PC-9 (cell line): ENCODE results near the gene ASGR2. TPM values are rescaled to one million over a fixed set of nuclear protein-coding genes. Genes with fewer than 3 reads are reported as not detected.

Source experiments
- BruUV-seq: library from RNA; stranded (reverse); fragments of 400-500 nt; replicated peaks from 2 replicates; lab custom pipeline; 2021; lab: Mats Ljungman, UMichigan
- CTCF ChIA-PET: fragments of 300-600 bp; sonication (Branson Sonifier 250); formaldehyde crosslinking; loops from one replicate; lab custom pipeline; 2022; ENCODE audit warnings: antibody characterized with exemption; lab: Charles Lee
- POLR2A ChIA-PET: fragments of 300-600 bp; sonication (Branson Sonifier 250); formaldehyde crosslinking; loops from one replicate; lab custom pipeline; 2022; ENCODE audit warnings: antibody characterized with exemption; ENCODE audit not compliant: unreplicated experiment; lab: Charles Lee
- DNase-seq, 2 experiments: peaks; one replicate each; pipeline versions ENCODE4 v3.0.0 to v3.0.0-alpha.2; 2015 to 2022; ENCODE audit warnings: mixed read lengths in 1 of 2
- H2AFZ ChIP-seq: fragments of 200-600 bp; sonication (generic); 2 replicates; pipeline ENCODE4 v1.8.1; 2017; ENCODE audit warnings: antibody characterized with exemption
- H3F3A ChIP-seq: fragments of 200-600 bp; sonication (generic); 2 replicates; pipeline ENCODE4 v1.8.1; 2017; ENCODE audit warnings: antibody characterized with exemption, mild to moderate bottlenecking, low read depth; ENCODE audit not compliant: insufficient read depth
- H3K27ac ChIP-seq: fragments of 200-600 bp; sonication (generic); 2 replicates; pipeline ENCODE4 v1.6.1; 2016; ENCODE audit warnings: mixed run types
- H3K27me3 ChIP-seq: fragments of 200-600 bp; sonication (generic); 2 replicates; pipeline ENCODE4 v1.6.1; 2016; ENCODE audit warnings: low read depth, mixed run types; ENCODE audit not compliant: insufficient read depth
- H3K36me3 ChIP-seq: fragments of 200-600 bp; sonication (generic); 2 replicates; pipeline ENCODE4 v1.6.1; 2016; ENCODE audit warnings: low read depth, mixed run types
- H3K4me1 ChIP-seq: fragments of 200-600 bp; sonication (generic); replicated peaks from 2 replicates; pipeline ENCODE4 v1.6.1; 2016; ENCODE audit warnings: mixed run types; ENCODE audit not compliant: insufficient read depth
- H3K4me2 ChIP-seq: fragments of 200-600 bp; sonication (generic); 2 replicates; pipeline ENCODE4 v1.6.1; 2017; ENCODE audit warnings: mixed run types
- H3K4me3 ChIP-seq: fragments of 200-600 bp; sonication (generic); 2 replicates; pipeline ENCODE4 v1.6.1; 2016; ENCODE audit warnings: mixed run types
- H3K79me2 ChIP-seq: fragments of 200-600 bp; sonication (generic); 2 replicates; pipeline ENCODE4 v1.6.1; 2017; ENCODE audit warnings: low read depth, mixed run types
- H3K9me2 ChIP-seq: fragments of 200-600 bp; sonication (generic); 2 replicates; pipeline ENCODE4 v1.8.1; 2017; ENCODE audit warnings: mild to moderate bottlenecking; ENCODE audit not compliant: insufficient read depth
- H3K9me3 ChIP-seq: fragments of 200-600 bp; sonication (generic); 2 replicates; pipeline ENCODE4 v1.8.1; 2016; ENCODE audit warnings: low read depth; ENCODE audit not compliant: insufficient read depth
- H4K20me1 ChIP-seq: fragments of 200-600 bp; sonication (generic); 2 replicates; pipeline ENCODE4 v1.8.1; 2017; ENCODE audit not compliant: insufficient read depth
- EZH2 ChIP-seq: fragments of 200-600 bp; sonication (generic); IDR thresholded peaks from 2 replicates; pipeline ENCODE4 v1.8.0; 2017; ENCODE audit warnings: antibody characterized with exemption, low read depth
- intact Hi-C: fragments of 100-400 bp; cut with micrococcal nuclease; formaldehyde crosslinking; loops from one replicate; pipeline ENCODE4 v1.10.0; 2022; ENCODE audit not compliant: unreplicated experiment
- total RNA-seq: library from RNA; stranded (reverse); gene quantifications from 2 replicates; pipeline ENCODE4 v1.2.3, GENCODE V29; 2021
- TF ChIP-seq, protein P1 (sequence below): fragments of 200-600 bp; sonication (generic); conservative IDR thresholded peaks from 2 replicates; pipeline ENCODE4 v1.6.1; 2017; ENCODE audit warnings: mixed run types, antibody characterized with exemption, mild to moderate bottlenecking, moderate library complexity

Gene ASGR2
- total RNA-seq, 1 experiment from 2014 or later = not detected

- no peaks in the 10 kb centered on the region for H3K9me3 ChIP-seq
- no peak overlapping the region for H3K4me3 ChIP-seq
- H3K4me1 ChIP-seq = no peaks in the 10 kb centered on the region
- DNase-seq = no peak
- POLR2A ChIA-PET = no interaction called here
- H3K4me2 ChIP-seq = no peak overlapping the region
- no TSS peak for BruUV-seq
- no peaks in the 10 kb centered on the region for H4K20me1 ChIP-seq
- intact Hi-C loops = no loop called here
- no peaks in the 10 kb centered on the region for H3K36me3 ChIP-seq
- no peaks in the 10 kb centered on the region for H3K9me2 ChIP-seq
- no peaks in the 10 kb centered on the region for H3K79me2 ChIP-seq
- H3K27ac ChIP-seq = no peak overlapping the region
- TF ChIP-seq, protein P1, sequence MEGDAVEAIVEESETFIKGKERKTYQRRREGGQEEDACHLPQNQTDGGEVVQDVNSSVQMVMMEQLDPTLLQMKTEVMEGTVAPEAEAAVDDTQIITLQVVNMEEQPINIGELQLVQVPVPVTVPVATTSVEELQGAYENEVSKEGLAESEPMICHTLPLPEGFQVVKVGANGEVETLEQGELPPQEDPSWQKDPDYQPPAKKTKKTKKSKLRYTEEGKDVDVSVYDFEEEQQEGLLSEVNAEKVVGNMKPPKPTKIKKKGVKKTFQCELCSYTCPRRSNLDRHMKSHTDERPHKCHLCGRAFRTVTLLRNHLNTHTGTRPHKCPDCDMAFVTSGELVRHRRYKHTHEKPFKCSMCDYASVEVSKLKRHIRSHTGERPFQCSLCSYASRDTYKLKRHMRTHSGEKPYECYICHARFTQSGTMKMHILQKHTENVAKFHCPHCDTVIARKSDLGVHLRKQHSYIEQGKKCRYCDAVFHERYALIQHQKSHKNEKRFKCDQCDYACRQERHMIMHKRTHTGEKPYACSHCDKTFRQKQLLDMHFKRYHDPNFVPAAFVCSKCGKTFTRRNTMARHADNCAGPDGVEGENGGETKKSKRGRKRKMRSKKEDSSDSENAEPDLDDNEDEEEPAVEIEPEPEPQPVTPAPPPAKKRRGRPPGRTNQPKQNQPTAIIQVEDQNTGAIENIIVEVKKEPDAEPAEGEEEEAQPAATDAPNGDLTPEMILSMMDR = no peak
- no peak for TF ChIP-seq EZH2
- CTCF ChIA-PET = no interaction called here
- H2AFZ ChIP-seq = no peak overlapping the region
- H3K27me3 ChIP-seq = no peaks in the 10 kb centered on the region
- no peaks in the 10 kb centered on the region for H3F3A ChIP-seq
These were observed 16.8 kb upstream of the ASGR2 start for GRCh38 chr17:7131423-7131791.

DNA sequence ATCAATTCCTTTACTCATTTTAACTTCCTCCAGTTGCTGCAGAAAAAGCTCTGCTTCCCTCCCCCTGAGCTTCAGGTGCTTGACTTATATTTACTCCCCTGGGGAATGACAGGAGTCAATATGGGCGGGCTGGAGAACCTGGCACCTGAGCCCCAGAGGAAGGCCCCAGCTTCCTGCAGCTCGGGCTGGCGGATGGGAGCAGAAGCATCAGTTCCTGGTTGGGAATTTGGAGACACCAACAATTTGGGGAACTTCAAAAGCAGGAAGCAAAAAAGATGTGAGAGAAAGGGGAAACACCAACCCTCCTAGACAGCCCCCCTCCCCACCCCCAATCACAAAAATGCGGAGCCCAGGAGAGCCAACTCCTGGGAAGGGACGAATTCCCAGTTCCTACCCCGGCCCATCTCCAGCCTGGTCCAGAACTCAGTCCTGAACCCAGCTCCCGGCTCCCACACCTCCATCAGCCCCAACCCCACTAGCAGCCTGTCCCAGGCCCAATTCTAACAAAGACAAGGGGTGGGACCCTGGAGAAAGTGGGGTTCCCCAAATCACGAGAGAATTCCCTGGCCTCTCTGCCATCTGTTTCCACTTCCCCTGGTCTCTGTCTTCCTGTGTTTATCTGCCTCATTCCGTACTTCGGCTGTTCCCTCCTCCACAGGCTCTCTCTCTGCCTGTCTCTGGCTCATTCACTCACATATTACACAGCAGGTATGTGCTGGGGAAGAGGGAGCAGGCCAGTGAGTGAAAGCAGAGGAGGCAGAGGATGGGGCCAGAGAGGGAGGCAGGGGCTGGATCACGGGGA is 16.2 kb upstream of the ASGR2 start:
- Histone ChIP-seq H3F3A (no peaks in the 10 kb centered on the region), H3K36me3 (no peaks in the 10 kb centered on the region), H3K27ac (no peak overlapping the region), H2AFZ (no peak overlapping the region), H3K9me2 (no peaks in the 10 kb centered on the region), H3K4me3 (no peak overlapping the region), H3K4me1 (no peaks in the 10 kb centered on the region), H3K27me3 (no peaks in the 10 kb centered on the region), H3K4me2 (no peak overlapping the region), H3K79me2 (no peaks in the 10 kb centered on the region), H3K9me3 (no peaks in the 10 kb centered on the region), H4K20me1 (no peaks in the 10 kb centered on the region)
- intact Hi-C loops = no loop called here
- ChIA-PET CTCF (interaction anchor here (0.7 kb wide), 1 partner anchor 29 kb away, joined by 5 read pairs; no protein-coding TSS in a partner anchor), POLR2A (no interaction called here)
- DNase-seq = no peak
- TF ChIP-seq EZH2 = no peak
- TF ChIP-seq, protein P1 = no peak
- BruUV-seq = no TSS peak

DNA sequence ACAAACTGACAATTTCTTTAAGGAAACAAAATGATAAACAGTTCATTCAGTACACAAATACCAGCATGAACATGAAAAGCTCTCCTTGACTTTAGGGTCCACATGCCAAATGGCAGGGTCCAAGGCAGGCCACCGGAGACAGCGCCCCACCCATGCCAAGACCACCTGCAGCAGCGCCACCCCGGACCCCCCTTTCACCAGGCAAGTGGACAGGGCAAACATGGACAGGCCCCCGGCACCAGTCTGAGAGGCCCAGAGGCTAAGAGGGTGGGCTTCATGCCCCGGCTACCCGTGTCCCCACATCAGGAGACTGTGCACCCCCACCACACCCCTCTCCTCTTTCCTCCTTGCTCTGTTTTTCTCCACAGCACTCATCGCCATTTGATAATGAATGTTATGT is 14.7 kb upstream of the ASGR2 start:
- BruUV-seq = no TSS peak
- intact Hi-C loops = no loop called here
- no peak overlapping the region for H2AFZ ChIP-seq

More for the DNA sequence above, 14.7 kb upstream of the ASGR2 start:
- Histone ChIP-seq H3K79me2 (no peaks in the 10 kb centered on the region), H3K4me2 (no peak overlapping the region), H3K36me3 (no peaks in the 10 kb centered on the region), H3K27me3 (no peaks in the 10 kb centered on the region), H3K4me3 (no peak overlapping the region), H4K20me1 (no peaks in the 10 kb centered on the region), H3K9me3 (no peaks in the 10 kb centered on the region), H3K4me1 (no peaks in the 10 kb centered on the region), H3K27ac (no peak overlapping the region), H3K9me2 (no peaks in the 10 kb centered on the region), H3F3A (no peaks in the 10 kb centered on the region)
- DNase-seq = no peak
- CTCF ChIA-PET = interaction anchor here (0.6 to 1.5 kb wide), 2 partner anchors 48 to 1309 kb away, joined by 3 to 15 read pairs; no protein-coding TSS in a partner anchor
- POLR2A ChIA-PET = no interaction called here
- TF ChIP-seq, protein P1 = no peak
- TF ChIP-seq EZH2 = no peak
